HepG2 (cell line): ENCODE results near the gene EEF1AKMT3. TPM values are rescaled to one million over a fixed set of nuclear protein-coding genes. Genes with fewer than 3 reads are reported as not detected.

Experiments used
- ADNP ChIP-seq: sonication (generic); formaldehyde crosslinking; IDR thresholded peaks from 2 replicates; pipeline ENCODE4 v1.4.0; 2020; ENCODE audit warnings: missing genetic modification reagents
- ATF2 ChIP-seq: sonication (generic); formaldehyde crosslinking; IDR thresholded peaks from 2 replicates; pipeline ENCODE4 v1.4.0; 2020; ENCODE audit warnings: missing genetic modification reagents
- MAFF ChIP-seq: IDR thresholded peaks from 2 replicates; pipeline ENCODE4 v1.6.1; 2011; ENCODE audit warnings: low read depth, low read length, improper control_type of control experiment
- MXD4 ChIP-seq: IDR thresholded peaks from 2 replicates; pipeline ENCODE4 v1.6.1; 2016; ENCODE audit warnings: mild to moderate bottlenecking, missing biosample characterization, missing genetic modification reagents
- NONO ChIP-seq, 2 experiments: fragments of 450-650 bp in 1 of 2; sonication (generic) in 1 of 2; formaldehyde crosslinking in 1 of 2; IDR thresholded peaks in 1 of 2; conservative IDR thresholded peaks in 1 of 2; 2 replicates each; pipeline versions ENCODE4 v1.6.1 to v1.8.0; 2017 to 2022; ENCODE audit warnings: mild to moderate bottlenecking in 1 of 2, missing genetic modification reagents in 1 of 2, moderate library complexity in 1 of 2
- PCBP1 ChIP-seq: fragments of 200-400 bp; formaldehyde crosslinking; IDR thresholded peaks from 2 replicates; pipeline ENCODE4 v1.6.1; 2017; ENCODE audit warnings: mild to moderate bottlenecking, low read depth, low read length, borderline replicate concordance
- POGZ ChIP-seq: sonication (generic); formaldehyde crosslinking; IDR thresholded peaks from 2 replicates; pipeline ENCODE4 v1.4.0; 2020; ENCODE audit warnings: mild to moderate bottlenecking, missing genetic modification reagents
- SALL2 ChIP-seq: sonication (generic); formaldehyde crosslinking; IDR thresholded peaks from 2 replicates; pipeline ENCODE4 v1.8.1; 2023; ENCODE audit warnings: mild to moderate bottlenecking, missing genetic modification reagents, inconsistent platforms
- TFDP2 ChIP-seq: sonication (generic); formaldehyde crosslinking; IDR thresholded peaks from 2 replicates; pipeline ENCODE4 v1.4.0; 2020; ENCODE audit warnings: missing genetic modification reagents
- TOE1 ChIP-seq: sonication (generic); formaldehyde crosslinking; IDR thresholded peaks from 2 replicates; pipeline ENCODE4 v1.4.0; 2020; ENCODE audit warnings: mild to moderate bottlenecking, missing genetic modification reagents
- YY1 ChIP-seq: IDR thresholded peaks from 2 replicates; pipeline ENCODE4 v1.6.1; 2011; ENCODE audit warnings: low read length, low read depth, moderate library complexity, mild to moderate bottlenecking; ENCODE audit not compliant: insufficient read depth, insufficient replicate concordance
- ZBTB2 ChIP-seq: sonication (generic); formaldehyde crosslinking; IDR thresholded peaks from 2 replicates; pipeline ENCODE4 v1.8.0; 2022; ENCODE audit warnings: low read depth, missing genetic modification reagents
- ZBTB21 ChIP-seq: sonication (generic); formaldehyde crosslinking; IDR thresholded peaks from 2 replicates; pipeline ENCODE4 v1.4.0; 2020; ENCODE audit warnings: missing genetic modification reagents
- ZFP36L1 ChIP-seq: sonication (generic); formaldehyde crosslinking; IDR thresholded peaks from 2 replicates; pipeline ENCODE4 v1.8.0; 2022; ENCODE audit warnings: mild to moderate bottlenecking, missing genetic modification reagents, moderate library complexity
- ZFX ChIP-seq: sonication (generic); formaldehyde crosslinking; IDR thresholded peaks from 2 replicates; pipeline ENCODE4 v1.4.0; 2020; ENCODE audit warnings: mild to moderate bottlenecking, low read depth, missing genetic modification reagents, moderate library complexity
- ZNF329 ChIP-seq: sonication (generic); formaldehyde crosslinking; IDR thresholded peaks from 2 replicates; pipeline ENCODE4 v1.9.0; 2021; ENCODE audit warnings: low read depth, mild to moderate bottlenecking, missing genetic modification reagents
- ZNF430 ChIP-seq: sonication (generic); formaldehyde crosslinking; IDR thresholded peaks from 2 replicates; pipeline ENCODE4 v1.9.0; 2021; ENCODE audit warnings: mild to moderate bottlenecking, missing genetic modification reagents
- ZNF616 ChIP-seq: sonication (generic); formaldehyde crosslinking; IDR thresholded peaks from 2 replicates; pipeline ENCODE4 v1.5.0; 2020; ENCODE audit warnings: low read depth, mild to moderate bottlenecking, missing genetic modification reagents
- ZSCAN25 ChIP-seq: sonication (generic); formaldehyde crosslinking; IDR thresholded peaks from 2 replicates; pipeline ENCODE4 v1.8.0; 2022; ENCODE audit warnings: mild to moderate bottlenecking, missing genetic modification reagents
- polyA plus RNA-seq, 8 experiments: library from polyadenylated mRNA; depleted of rRNA in 3 of 8; stranded (reverse) in 7 of 8; unstranded in 1 of 8; fragments of >200 nt; fragmentation: Illumina TruSeq in 4 of 8; extraction: Trizol in 4 of 8; gene quantifications; 2 replicates each; pipeline versions ENCODE4 v1.2.1 to v1.2.3, GENCODE V29; 2011 to 2016; ENCODE audit warnings: low read depth in 4 of 8, missing spikeins in 1 of 8, mixed read lengths in 1 of 8; ENCODE audit not compliant: insufficient read depth in 1 of 8
- total RNA-seq, 5 experiments: library from RNA; depleted of rRNA; stranded (reverse); fragments of >200 nt; fragmentation: Illumina TruSeq; extraction: Trizol; gene quantifications; 2 replicates each; pipeline ENCODE4 v1.2.3, GENCODE V29; 2016; ENCODE audit warnings: low read depth in 1 of 5
- TF ChIP-seq, protein P1 (sequence below): sonication (generic); formaldehyde crosslinking; IDR thresholded peaks from 2 replicates; pipeline ENCODE4 v1.4.0; 2020; ENCODE audit warnings: missing genetic modification reagents

The EEF1AKMT3 gene
- total and polyA plus RNA-seq, 2 of the 13 experiments (the other 11 are each of a cell fraction or from before 2014, with no cell fraction given), result 4.7 to 11.4 TPM

DNA sequence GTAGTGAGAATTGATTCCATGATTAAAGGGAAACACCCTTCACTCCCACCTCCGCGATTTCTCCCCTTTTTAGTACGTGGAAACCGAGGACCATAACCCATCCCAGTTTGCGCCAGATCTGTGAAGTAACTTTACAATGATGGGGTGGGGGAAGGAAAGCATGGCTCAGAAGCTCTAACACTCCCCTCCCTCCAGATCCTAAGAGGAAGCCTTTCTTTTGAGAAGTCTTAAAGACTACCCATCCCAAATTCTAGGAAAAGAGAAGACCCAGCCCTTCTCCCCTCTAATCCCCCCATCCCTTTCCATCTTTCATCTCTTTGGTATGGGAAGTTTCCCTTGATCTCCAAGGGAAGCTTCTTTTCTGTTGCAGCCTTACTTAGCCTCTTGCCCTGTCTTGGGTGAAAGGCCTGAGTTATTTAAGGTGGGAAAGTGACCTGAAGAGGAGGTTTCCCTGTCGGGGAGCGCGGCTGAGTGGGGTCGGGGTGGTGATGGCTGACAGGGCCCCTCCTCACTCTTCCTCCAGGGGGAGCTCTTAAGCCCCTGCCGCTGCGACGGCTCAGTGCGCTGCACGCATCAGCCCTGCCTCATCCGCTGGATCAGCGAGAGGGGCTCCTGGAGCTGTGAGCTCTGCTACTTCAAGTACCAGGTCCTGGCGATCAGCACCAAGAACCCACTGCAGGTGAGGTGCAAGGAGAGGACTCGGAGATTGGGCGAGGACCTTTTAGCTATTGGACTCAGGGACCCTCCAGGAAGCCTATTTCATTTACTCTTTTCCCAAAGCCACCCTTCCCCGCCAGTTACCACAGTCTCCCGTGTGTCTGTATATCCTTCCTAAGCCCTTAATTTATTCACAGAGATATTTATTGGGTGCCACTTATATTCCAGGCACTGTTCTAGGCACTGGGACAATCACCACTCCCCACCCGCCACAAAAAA, 15.7 kb upstream of the EEF1AKMT3 start (continued):
- TF ChIP-seq ZSCAN25 (peak; percentile 68), ZFX (CRISPR knock-in tag) (peak; percentile 48; the same call in 1 of the 2 replicates), ZNF616 (CRISPR knock-in tag) (0 out of 2 replicates have a peak, but pooled peaks have one; percentile 35), MAFF (no peak), NONO (IDR thresholded peaks at IDR 0.05) (no peak), NONO (CRISPR knock-in tag; conservative IDR thresholded peaks at IDR 0.05) (no peak), ZNF430 (CRISPR knock-in tag) (0 out of 2 replicates have a peak, but pooled peaks have one; percentile 20), MXD4 (no peak), TFDP2 (CRISPR knock-in tag) (no peak), ZFP36L1 (CRISPR knock-in tag) (no peak), TOE1 (CRISPR knock-in tag) (no peak), SALL2 (CRISPR knock-in tag) (no peak), ZBTB2 (CRISPR knock-in tag) (no peak), ADNP (no peak), ATF2 (CRISPR knock-in tag) (no peak), POGZ (CRISPR knock-in tag) (peak; percentile 53; the same call in 1 of the 2 replicates), YY1 (peak; percentile 66), ZNF329 (CRISPR knock-in tag) (no peak), PCBP1 (no peak), ZBTB21 (CRISPR knock-in tag) (no peak)
- TF ChIP-seq, protein P1, sequence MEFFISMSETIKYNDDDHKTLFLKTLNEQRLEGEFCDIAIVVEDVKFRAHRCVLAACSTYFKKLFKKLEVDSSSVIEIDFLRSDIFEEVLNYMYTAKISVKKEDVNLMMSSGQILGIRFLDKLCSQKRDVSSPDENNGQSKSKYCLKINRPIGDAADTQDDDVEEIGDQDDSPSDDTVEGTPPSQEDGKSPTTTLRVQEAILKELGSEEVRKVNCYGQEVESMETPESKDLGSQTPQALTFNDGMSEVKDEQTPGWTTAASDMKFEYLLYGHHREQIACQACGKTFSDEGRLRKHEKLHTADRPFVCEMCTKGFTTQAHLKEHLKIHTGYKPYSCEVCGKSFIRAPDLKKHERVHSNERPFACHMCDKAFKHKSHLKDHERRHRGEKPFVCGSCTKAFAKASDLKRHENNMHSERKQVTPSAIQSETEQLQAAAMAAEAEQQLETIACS (CRISPR knock-in tag), result no peak
